ENCODE results near the gene HERC5.

- TF ChIP-seq CTCF (IDR thresholded peaks at IDR 0.05; ENCODE audit: insufficient read depth, low read length), result no peak
- no peak for TF ChIP-seq POLR2AphosphoS5 (IDR thresholded peaks at IDR 0.05; ENCODE audit: low read depth)
- TF ChIP-seq, protein P1, sequence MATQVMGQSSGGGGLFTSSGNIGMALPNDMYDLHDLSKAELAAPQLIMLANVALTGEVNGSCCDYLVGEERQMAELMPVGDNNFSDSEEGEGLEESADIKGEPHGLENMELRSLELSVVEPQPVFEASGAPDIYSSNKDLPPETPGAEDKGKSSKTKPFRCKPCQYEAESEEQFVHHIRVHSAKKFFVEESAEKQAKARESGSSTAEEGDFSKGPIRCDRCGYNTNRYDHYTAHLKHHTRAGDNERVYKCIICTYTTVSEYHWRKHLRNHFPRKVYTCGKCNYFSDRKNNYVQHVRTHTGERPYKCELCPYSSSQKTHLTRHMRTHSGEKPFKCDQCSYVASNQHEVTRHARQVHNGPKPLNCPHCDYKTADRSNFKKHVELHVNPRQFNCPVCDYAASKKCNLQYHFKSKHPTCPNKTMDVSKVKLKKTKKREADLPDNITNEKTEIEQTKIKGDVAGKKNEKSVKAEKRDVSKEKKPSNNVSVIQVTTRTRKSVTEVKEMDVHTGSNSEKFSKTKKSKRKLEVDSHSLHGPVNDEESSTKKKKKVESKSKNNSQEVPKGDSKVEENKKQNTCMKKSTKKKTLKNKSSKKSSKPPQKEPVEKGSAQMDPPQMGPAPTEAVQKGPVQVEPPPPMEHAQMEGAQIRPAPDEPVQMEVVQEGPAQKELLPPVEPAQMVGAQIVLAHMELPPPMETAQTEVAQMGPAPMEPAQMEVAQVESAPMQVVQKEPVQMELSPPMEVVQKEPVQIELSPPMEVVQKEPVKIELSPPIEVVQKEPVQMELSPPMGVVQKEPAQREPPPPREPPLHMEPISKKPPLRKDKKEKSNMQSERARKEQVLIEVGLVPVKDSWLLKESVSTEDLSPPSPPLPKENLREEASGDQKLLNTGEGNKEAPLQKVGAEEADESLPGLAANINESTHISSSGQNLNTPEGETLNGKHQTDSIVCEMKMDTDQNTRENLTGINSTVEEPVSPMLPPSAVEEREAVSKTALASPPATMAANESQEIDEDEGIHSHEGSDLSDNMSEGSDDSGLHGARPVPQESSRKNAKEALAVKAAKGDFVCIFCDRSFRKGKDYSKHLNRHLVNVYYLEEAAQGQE (IDR thresholded peaks at IDR 0.05; ENCODE audit: insufficient replicate concordance, low read depth), result no peak
Measured at GRCh38 chr4:88511236-88511635, 54.3 kb downstream of the HERC5 start.
